Panc1 (cell line): Measurements from ENCODE around the gene COPZ1. TPM values are rescaled to one million over a fixed set of nuclear protein-coding genes. Genes with fewer than 3 reads are reported as not detected.

Experiments
- ATAC-seq: fragments of 200-7000 bp; cut with Tn5 transposase; 2 replicates; pipeline ENCODE4 v1.9.1; 2020; ENCODE audit warnings: mild to moderate bottlenecking, moderate library complexity
- BruUV-seq: library from RNA; stranded (reverse); fragments of 400-500 nt; replicated peaks from 2 replicates; lab custom pipeline; 2021; lab: Mats Ljungman, UMichigan
- CTCF ChIA-PET: fragments of 300-600 bp; sonication (Branson Sonifier 250); formaldehyde crosslinking; loops from one replicate; lab custom pipeline; 2022; ENCODE audit warnings: antibody characterized with exemption; lab: Charles Lee
- POLR2A ChIA-PET: fragments of 300-600 bp; sonication (Branson Sonifier 250); formaldehyde crosslinking; loops from one replicate; lab custom pipeline; 2022; ENCODE audit warnings: antibody characterized with exemption; lab: Charles Lee
- DNase-seq: peaks from one replicate; pipeline ENCODE4 v3.0.0-alpha.2; 2010; ENCODE audit warnings: low read depth, low spot score
- H3K27ac ChIP-seq: 2 replicates; pipeline ENCODE4 v1.5.1; 2011; ENCODE audit warnings: mild to moderate bottlenecking, low read length, inconsistent platforms
- H3K27me3 ChIP-seq: fragments of 200-500 bp; sonication (Bioruptor generic); 2 replicates; pipeline ENCODE4 v1.6.0; 2014; ENCODE audit warnings: low read length, inconsistent platforms; ENCODE audit not compliant: control insufficient read depth, insufficient read depth
- H3K36me3 ChIP-seq: fragments of 200-500 bp; sonication (Bioruptor generic); 2 replicates; pipeline ENCODE4 v1.5.1; 2014; ENCODE audit warnings: inconsistent platforms, mild to moderate bottlenecking, low read length, moderate library complexity; ENCODE audit not compliant: control insufficient read depth, insufficient read depth
- H3K4me1 ChIP-seq: 2 replicates; pipeline ENCODE4 v1.5.1; 2011; ENCODE audit warnings: inconsistent platforms, mild to moderate bottlenecking, low read length, moderate library complexity; ENCODE audit not compliant: control insufficient read depth, insufficient read depth
- H3K4me3 ChIP-seq, 2 experiments: 2 replicates each; pipeline ENCODE4 v1.5.1; 2011 to 2012; ENCODE audit warnings: low read depth in 2 of 2, low read length in 2 of 2, mild to moderate bottlenecking in 2 of 2, inconsistent platforms in 1 of 2, moderate library complexity in 1 of 2
- H3K9me3 ChIP-seq: fragments of 200-500 bp; sonication (Bioruptor generic); 2 replicates; pipeline ENCODE4 v1.5.1; 2014; ENCODE audit warnings: low read depth, mild to moderate bottlenecking, inconsistent platforms, low read length, moderate library complexity; ENCODE audit not compliant: control insufficient read depth, insufficient read depth
- CTCF ChIP-seq: fragments of 450-650 bp; IDR thresholded peaks from 2 replicates; pipeline ENCODE4 v1.5.1; 2017; ENCODE audit warnings: mild to moderate bottlenecking
- POLR2AphosphoS5 ChIP-seq: IDR thresholded peaks from 2 replicates; pipeline ENCODE4 v1.6.1; 2012; ENCODE audit warnings: mild to moderate bottlenecking, low read depth, low read length, moderate library complexity
- REST ChIP-seq, 2 experiments: IDR thresholded peaks; 2 replicates each; pipeline ENCODE4 v1.6.1; 2011 to 2012; ENCODE audit warnings: low read depth in 2 of 2, control low read depth in 1 of 2, low read length in 1 of 2, mild to moderate bottlenecking in 1 of 2, moderate library complexity in 1 of 2; ENCODE audit not compliant: insufficient read depth in 1 of 2
- SIN3A ChIP-seq: IDR thresholded peaks from 2 replicates; pipeline ENCODE4 v1.6.1; 2012; ENCODE audit warnings: low read depth, mild to moderate bottlenecking, low read length, moderate library complexity, borderline replicate concordance; ENCODE audit not compliant: insufficient read depth
- TCF7L2 ChIP-seq: IDR thresholded peaks from 2 replicates; pipeline ENCODE4 v1.6.1; 2011; ENCODE audit warnings: mild to moderate bottlenecking, low read depth, low read length, inconsistent platforms
- in situ Hi-C: cut with HindIII; loops from 2 replicates; pipeline ENCODE4 v1.10.0; 2016; ENCODE audit warnings: low sequenced_read_pairs, low pct_unique_long_range_greater_than_20kb
- intact Hi-C: fragments of 100-400 bp; cut with micrococcal nuclease; formaldehyde crosslinking; loops from one replicate; pipeline ENCODE4 v1.10.0; 2022; ENCODE audit not compliant: unreplicated experiment
- total RNA-seq: library from RNA; stranded (reverse); gene quantifications from one replicate; pipeline ENCODE4 v1.2.1, GENCODE V29; 2021; ENCODE audit not compliant: unreplicated experiment

Gene COPZ1
- total RNA-seq, 1 experiment from 2014 or later: 175 TPM

DNA sequence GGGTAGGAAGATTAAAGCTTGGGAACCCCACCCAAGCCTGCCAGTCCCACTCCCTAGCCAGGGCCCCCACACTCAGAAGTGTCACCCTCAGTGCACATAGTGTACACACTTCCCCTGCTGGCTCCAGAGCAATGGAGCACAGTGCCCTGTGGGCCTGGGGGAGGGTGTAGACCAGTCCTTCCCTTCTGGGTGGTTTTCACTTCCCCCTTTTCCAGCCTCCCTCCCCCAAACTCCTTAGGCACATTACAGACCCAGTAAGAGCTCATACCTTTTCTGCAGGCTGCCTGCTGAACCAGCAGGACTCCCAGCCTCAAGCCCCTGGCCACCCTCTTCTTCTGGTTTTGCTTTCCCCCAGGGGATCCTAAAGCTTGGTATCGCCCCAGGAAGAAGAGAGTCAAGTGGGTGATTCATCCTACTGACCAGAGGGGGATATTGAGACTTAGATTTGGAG, 59.7 kb downstream of the COPZ1 start, which contains the start of gene ZNF385A:
Gene ZNF385A (minus strand): TSS at position 143 of the 451 bp plus-strand sequence. CDS start 219 bp downstream, outside the sequence.
- H3K36me3 ChIP-seq: no peaks in the 10 kb centered on the region
- CTCF ChIA-PET: interaction anchor here (0.7 to 1.6 kb wide), 2 partner anchors 14 to 15 kb away, joined by 3 to 4 read pairs; no protein-coding TSS in a partner anchor
- no TSS peak for BruUV-seq
- H3K27ac ChIP-seq: no peak within 1 kb of the TSS
- intact Hi-C loops (no loop called here), in situ Hi-C loops (no loop called here)
- DNase-seq (no peak), ATAC-seq (no peak)
- TF ChIP-seq SIN3A (no peak), CTCF (no peak), REST (IDR thresholded peaks at IDR 0.05; ENCODE audit: insufficient read depth in 1 of 2, low read depth in 2 of 2, low read length in 1 of 2) (no peak), TCF7L2 (no peak), POLR2AphosphoS5 (no peak)
- POLR2A ChIA-PET: no interaction called here
- no peaks in the 10 kb centered on the region for H3K9me3 ChIP-seq
- no peaks in the 10 kb centered on the region; the same call in 1 of the 2 replicates for H3K4me1 ChIP-seq
- H3K4me3 ChIP-seq: no peak within 1 kb of the TSS
- H3K27me3 ChIP-seq: no peaks in the 10 kb centered on the region

- Histone ChIP-seq H3K9me3 (no peaks in the 10 kb centered on the region), H3K4me1 (no peaks in the 10 kb centered on the region; the same call in none of the 2 replicates), H3K36me3 (no peaks in the 10 kb centered on the region), H3K27me3 (no peaks in the 10 kb centered on the region), H3K27ac (no peak overlapping the region), H3K4me3 (no peak overlapping the region)
- no peak for ATAC-seq
- TF ChIP-seq REST (IDR thresholded peaks at IDR 0.05; ENCODE audit: insufficient read depth in 1 of 2, low read depth in 2 of 2, low read length in 1 of 2): no peak
- POLR2A ChIA-PET: no interaction called here
- intact Hi-C loops (no loop called here), in situ Hi-C loops (no loop called here)
- no TSS peak for BruUV-seq
- no peak for DNase-seq
- CTCF ChIA-PET: interaction anchor here (0.6 to 1.6 kb wide), 2 partner anchors 15 kb away, joined by 4 read pairs; no protein-coding TSS in a partner anchor
Observed at GRCh38 chr12:54385251-54385914, 60.5 kb downstream of the COPZ1 start.
